NCI-H2081 (cell line): ENCODE results near the gene CTNNA2.

Source experiments
- DNase-seq, 2 experiments: peaks; one replicate each; lab custom pipeline; 2025; lab: John Stamatoyannopoulos, UW

The CTNNA2 gene

DNA sequence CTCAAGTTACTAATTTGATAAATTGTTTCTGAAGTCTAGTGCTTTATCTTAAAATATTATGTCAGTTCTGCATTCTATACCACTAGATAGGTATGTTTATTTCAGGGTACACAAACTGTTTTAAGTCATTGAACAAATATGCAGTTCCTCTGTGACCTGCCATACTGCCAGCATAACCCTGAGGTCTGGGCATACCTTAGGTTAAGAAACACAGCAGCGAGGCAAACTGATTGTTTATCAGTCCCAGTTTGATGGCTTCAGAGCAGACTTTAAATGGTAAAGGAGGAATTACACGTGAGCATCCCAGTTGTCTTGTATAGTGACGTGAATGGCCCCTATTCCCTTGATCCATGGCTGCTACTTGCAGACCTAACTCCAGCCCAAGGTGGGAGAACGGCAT is 978.1 kb downstream of the CTNNA2 start:
- no peak for DNase-seq

GRCh38 chr2:80496346-80496745 is 983.5 kb downstream of the CTNNA2 start:
- DNase-seq, result no peak

DNA sequence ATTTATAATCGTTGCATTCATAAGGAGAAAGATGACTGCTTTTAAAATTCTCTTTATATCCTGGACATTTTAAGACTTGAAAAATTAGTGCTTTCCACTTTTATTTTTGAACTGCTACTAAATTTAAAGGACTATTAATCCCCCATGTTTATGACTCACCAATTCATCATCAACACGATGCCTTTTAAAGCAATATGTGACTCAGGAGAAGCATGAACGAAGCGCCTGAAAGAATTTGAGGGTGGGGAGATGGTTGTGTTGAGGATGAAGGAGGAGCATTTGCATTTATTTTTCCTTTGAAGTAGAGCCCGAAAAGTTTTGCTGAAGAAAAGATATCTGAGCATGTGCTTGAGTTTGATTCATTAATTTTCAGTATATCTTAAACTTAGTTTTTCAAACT is 983.9 kb downstream of the CTNNA2 start:
- DNase-seq, result no peak

DNA sequence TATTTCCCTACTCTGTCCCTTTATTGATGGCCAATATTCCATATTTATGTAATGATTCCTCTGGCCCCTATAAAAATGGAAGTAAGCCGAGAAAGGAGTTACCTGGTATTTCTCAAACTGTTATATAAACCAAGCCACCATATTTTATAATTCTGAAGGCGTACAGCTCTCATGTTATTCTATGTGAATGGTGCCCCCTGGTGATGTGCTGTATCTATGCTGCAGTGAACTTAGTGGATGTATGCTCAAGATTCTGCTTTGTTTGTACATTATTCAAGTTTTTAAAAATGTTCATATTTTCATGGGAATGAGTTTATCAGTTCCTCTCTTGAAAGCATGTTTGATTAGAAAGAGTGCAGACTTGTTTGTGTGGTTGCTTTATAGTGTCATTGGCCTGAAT is 986.2 kb downstream of the CTNNA2 start:
- DNase-seq, result peak; percentile 55 to 62

GRCh38 chr2:80501874-80502624 is 989.2 kb downstream of the CTNNA2 start:
- DNase-seq, result no peak

DNA sequence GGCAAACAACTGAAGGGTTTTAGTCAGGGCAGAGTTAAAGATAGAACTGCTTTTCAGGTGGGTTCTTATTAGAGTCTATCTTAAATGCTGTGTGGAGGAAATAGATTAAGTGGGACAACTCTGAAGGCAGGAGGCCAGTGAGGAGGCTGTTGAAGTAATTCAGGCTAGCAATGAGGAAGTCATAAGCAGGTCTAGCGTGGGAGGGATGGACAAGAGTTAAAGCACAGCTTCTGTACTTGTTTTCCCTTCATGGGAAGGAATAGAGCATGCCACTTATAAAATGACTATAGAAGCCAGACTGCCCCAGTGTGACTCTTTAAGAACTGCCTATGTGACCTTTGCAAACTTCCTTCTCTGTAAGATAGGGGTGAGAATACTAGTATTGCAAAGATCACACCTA is 993.7 kb downstream of the CTNNA2 start:
- no peak for DNase-seq

DNA sequence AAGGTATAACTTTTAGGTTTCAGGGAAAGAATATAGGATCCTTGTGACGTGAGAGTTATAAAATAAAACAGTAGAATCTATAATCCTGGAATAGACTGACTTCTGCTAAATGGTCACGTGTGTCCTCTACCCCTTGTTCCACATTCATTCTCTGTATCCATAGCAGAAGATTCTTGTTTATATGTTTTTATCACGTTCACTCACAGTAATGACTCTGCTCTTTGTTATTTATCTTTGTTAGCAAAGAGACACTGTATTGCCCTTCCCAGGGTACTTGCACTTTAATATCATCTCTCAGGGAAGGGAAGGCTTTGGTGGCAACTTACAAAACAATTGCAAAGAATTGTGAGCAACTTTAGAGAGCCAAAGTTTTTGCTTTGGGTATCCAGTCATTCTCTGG is 997.9 kb downstream of the CTNNA2 start:
- no peak for DNase-seq

GRCh38 chr2:80515964-80516363 is 1003.1 kb downstream of the CTNNA2 start:
- no peak for DNase-seq

DNA sequence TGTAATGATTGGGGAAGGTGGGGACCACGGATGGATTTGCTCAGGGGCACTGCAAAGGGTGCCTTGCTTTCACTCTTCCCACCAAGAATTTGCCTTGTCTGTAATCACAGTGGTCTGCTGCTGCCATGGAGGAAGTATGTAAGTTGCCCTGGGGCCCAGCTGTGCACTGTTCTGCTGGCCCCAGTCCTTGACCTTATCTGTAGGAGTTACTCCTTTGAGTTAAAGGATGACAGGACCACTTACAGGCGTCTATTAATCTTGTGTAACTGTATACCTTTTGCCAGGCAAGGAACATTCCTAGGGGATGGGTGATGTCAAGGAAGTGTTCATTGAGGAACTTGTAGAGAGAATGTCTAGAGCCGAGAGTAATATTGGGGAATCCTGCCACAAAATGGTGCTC is 1004.5 kb downstream of the CTNNA2 start:
- no peak for DNase-seq

GRCh38 chr2:80519121-80519643 is 1006.3 kb downstream of the CTNNA2 start:
- DNase-seq, result no peak

- DNase-seq, result no peak
These were observed 1006.9 kb downstream of the CTNNA2 start for GRCh38 chr2:80519699-80520291.

- no peak for DNase-seq
These were observed 1012.3 kb downstream of the CTNNA2 start for GRCh38 chr2:80525152-80525551.

DNA sequence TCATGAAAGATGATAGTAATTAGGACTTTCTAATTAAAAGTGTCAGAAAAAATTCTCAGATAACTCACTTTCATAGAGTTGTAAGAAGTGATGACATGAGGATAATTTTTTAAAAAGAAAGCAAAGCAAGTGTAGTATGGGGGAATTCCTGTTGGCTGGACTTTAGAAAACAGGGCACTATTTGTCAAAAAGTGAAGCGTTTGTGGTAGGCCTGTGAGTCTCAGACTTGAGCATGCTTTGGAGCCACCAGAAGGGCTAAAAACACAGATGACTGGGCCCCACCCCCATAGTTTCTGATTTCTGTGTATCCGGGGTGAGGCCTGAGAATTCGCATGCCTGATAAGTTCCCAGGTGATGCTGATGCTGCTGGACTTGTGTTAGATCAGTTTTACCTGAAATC is 1014.3 kb downstream of the CTNNA2 start:
- no peak for DNase-seq

GRCh38 chr2:80529466-80530165 is 1016.8 kb downstream of the CTNNA2 start:
- no peak for DNase-seq

DNA sequence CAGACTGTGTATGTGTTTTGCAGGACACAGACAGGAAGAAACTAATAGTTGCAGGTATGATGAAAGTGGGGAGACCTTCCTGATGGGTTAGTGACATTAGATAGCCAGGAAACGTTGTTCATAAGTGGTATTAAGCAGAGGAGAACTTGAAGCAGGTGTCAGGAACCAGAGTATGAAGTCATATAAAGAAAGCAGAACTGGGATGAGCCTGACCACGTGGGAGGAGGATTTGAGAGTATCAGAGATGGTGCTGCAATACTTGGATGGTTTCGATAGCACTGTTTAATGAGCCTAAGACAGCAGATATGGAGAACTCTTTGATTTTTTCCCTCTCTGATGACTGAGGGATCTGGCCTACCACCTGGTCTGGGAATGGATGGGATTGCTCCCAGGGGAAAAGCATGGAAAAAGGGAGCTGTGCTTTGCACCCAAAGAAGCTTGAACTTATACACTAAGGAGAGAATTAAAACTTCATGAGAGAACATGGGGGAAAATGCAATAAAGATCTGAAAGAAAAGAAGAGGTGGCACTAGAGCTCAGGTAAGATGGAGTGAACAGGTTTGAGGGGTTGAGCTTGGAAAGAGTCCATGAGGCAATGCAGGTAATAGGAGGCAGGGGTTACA is 1017.7 kb downstream of the CTNNA2 start:
- no peak for DNase-seq

DNA sequence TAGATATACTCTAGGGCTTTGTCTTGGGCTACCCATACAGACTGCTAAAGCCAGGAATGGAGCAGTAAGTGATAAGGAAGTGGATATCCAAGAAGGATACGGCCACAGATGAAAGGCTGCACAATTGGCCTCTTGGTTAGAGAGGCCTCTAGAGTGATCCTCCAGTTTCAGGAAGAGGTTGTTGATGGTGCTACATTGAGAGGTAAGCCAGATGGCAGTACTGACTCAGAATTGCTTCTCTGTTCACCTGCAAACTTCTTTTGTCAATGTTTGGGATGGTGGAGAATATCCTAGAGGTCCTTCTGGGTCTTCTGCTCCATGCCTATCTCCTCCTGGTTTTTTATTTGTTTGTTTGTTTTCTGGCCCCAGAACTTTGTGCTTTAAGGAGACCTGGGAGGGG is 1018.5 kb downstream of the CTNNA2 start:
- no peak for DNase-seq

DNA sequence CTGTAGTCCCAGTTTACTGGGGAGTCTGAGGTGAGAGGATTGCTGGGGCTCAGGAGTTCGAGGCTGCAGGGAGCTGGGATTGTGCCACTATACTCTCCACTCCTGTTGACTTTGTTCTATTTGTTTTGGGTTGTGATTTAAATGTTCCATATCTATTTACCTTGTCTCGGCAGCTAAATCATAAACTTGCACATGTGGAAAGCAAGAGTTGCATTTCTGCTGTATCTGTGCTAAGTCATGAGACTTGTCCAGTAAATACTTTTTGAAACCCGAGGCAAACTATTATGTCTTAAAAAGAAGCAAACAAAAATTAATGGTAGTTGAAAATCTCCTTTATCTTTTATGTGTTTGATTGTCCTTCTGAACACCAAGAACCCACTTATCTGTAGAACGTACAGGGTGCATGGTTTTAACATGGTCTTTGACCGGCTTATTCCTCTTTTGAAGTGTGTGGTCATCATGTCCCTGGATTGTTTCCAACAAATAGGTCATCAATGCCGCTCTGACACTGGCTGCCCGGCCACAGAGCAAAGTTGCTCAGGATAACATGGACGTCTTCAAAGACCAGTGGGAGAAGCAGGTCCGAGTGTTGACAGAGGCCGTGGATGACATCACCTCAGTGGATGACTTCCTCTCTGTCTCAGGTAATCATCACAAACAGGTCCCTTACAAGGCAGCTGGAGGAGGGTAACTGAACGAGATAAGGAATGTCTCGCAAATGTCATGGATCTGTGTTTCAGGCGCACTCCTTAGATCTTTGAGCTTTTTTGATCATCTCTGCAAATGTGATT is 1032.8 kb downstream of the CTNNA2 start:
- DNase-seq, result no peak

DNA sequence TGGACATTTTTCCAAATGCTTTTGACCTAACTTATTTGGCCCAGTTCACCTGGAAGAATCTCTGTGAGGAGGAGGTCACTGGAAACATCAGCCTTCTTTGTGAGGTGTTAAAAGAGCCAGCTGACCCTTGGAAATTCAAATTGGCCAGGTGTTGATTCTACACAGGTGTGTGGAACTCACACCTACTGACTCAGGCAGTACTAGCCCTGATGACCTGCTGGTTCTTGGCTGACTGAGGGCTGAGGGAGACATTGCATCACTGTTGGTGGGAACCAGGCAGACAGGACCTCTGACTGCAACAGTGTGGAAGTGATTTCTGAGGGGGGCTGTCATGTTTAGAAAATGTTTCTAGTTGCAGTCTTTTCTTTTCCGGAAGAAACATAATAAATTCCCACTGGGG is 1033.9 kb downstream of the CTNNA2 start:
- DNase-seq, result no peak

- DNase-seq, result no peak
These were observed 1034.5 kb downstream of the CTNNA2 start for GRCh38 chr2:80547344-80547743.

DNA sequence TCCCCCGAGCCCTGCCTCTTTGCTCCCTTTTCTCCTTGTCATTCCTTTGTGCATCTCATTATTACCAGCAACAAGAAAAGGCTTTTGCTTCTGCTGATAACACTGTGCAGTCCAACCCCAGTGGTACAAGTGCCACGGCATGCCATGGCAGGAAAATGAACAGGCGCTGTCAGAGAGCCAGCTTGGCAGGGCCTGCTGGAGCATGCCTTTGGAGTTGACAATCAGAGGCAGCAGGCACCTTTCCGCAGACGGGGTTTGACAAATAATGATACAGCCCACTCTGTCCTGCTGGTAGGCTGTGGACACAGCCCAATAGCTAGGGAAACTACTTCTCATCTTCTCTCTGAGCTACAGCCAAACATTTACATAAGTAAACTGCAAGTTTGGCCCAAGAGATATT is 1035.6 kb downstream of the CTNNA2 start:
- no peak for DNase-seq

GRCh38 chr2:80549901-80550300 is 1037.0 kb downstream of the CTNNA2 start:
- DNase-seq, result no peak

- no peak for DNase-seq
These were observed 1047.5 kb downstream of the CTNNA2 start for GRCh38 chr2:80560326-80560725.
